ENCODE data around the gene GAPDHS.

DNA sequence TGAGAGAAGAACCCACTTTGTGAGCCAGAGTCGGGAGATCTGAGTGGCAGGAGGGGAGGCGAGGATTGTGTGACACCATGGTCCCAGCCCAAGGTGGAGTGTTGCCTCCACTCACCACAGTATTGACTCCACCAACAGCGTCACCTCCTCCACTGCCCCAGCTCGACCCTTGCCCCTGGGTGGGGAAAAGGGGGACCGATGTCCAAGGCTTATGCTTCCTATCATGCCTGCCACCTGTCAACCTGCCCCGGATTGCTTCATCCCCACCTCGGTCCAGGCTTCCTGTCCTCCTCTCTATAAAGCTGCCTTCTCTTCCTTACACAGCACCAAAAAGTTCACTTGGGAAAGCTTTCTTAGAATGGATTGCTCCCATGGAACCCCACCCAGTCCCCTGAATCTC lies 27.2 kb upstream of the GAPDHS start:
- TF ChIP-seq CTCF (IDR thresholded peaks at IDR 0.05) (no peak), SIN3A (IDR thresholded peaks at IDR 0.05; ENCODE audit: borderline replicate concordance, low read depth, low read length) (no peak), REST (IDR thresholded peaks at IDR 0.05; ENCODE audit: low read depth, low read length) (no peak), RAD21 (IDR thresholded peaks at IDR 0.05; ENCODE audit: low read length) (no peak), NRF1 (IDR thresholded peaks at IDR 0.05; ENCODE audit: low read depth, low read length) (no peak), NFIC (IDR thresholded peaks at IDR 0.05; ENCODE audit: borderline replicate concordance) (no peak), ZBTB33 (IDR thresholded peaks at IDR 0.05; ENCODE audit: borderline replicate concordance, low read depth) (no peak), RFX5 (IDR thresholded peaks at IDR 0.05; ENCODE audit: low read length) (no peak), EP300 (IDR thresholded peaks at IDR 0.05; ENCODE audit: borderline replicate concordance in 1 of 2, low read depth in 1 of 2, low read length in 1 of 2) (no peak), GABPA (IDR thresholded peaks at IDR 0.05; ENCODE audit: low read depth) (no peak)
